MCF 10A (cell line): Measurements from ENCODE around the gene PROZ. TPM values are rescaled to one million over a fixed set of nuclear protein-coding genes. Genes with fewer than 3 reads are reported as not detected.

Source experiments
- Bru-seq: library from RNA; stranded (reverse); fragments of 400-500 nt; gene quantifications from one replicate; lab custom pipeline; 2021; lab: Mats Ljungman, UMichigan
- BruChase-seq, 2 experiments: library from RNA; stranded (reverse); fragments of 400-500 nt; gene quantifications; one replicate each; lab custom pipeline; 2021; lab: Mats Ljungman, UMichigan
- BruUV-seq: library from RNA; stranded (reverse); fragments of 400-500 nt; replicated peaks from 2 replicates; lab custom pipeline; 2021; lab: Mats Ljungman, UMichigan
- CTCF ChIA-PET: fragments of 300-600 bp; sonication (Branson Sonifier 250); formaldehyde crosslinking; extraction: SDS; loops from one replicate; lab custom pipeline; 2021; ENCODE audit warnings: antibody characterized with exemption, inconsistent platforms; lab: Yijun Ruan, JAX
- POLR2A ChIA-PET: fragments of 300-600, 350-650 bp; sonication (Branson Sonifier 250); formaldehyde crosslinking; extraction: SDS; loops from one replicate; lab custom pipeline; 2020; ENCODE audit warnings: antibody characterized with exemption, inconsistent platforms; lab: Yijun Ruan, JAX
- DNase-seq: peaks from one replicate; pipeline ENCODE4 v3.0.0-alpha.2; 2018; ENCODE audit not compliant: unreplicated experiment
- H3K27ac Mint-ChIP-seq: one replicate; pipeline ENCODE4 v1.8.0; 2022; ENCODE audit warnings: mild to moderate bottlenecking, low read depth, mixed read lengths; ENCODE audit not compliant: unreplicated experiment
- H3K27me3 Mint-ChIP-seq: one replicate; pipeline ENCODE4 v1.8.0; 2022; ENCODE audit warnings: mixed read lengths; ENCODE audit not compliant: insufficient read depth, unreplicated experiment
- H3K36me3 Mint-ChIP-seq: one replicate; pipeline ENCODE4 v1.8.0; 2022; ENCODE audit warnings: mild to moderate bottlenecking, moderate library complexity, mixed read lengths; ENCODE audit not compliant: insufficient read depth, unreplicated experiment
- H3K4me1 Mint-ChIP-seq: one replicate; pipeline ENCODE4 v1.8.0; 2022; ENCODE audit warnings: mixed read lengths; ENCODE audit not compliant: insufficient read depth, unreplicated experiment
- H3K4me3 Mint-ChIP-seq: one replicate; pipeline ENCODE4 v1.8.0; 2022; ENCODE audit warnings: mild to moderate bottlenecking, moderate library complexity, mixed read lengths; ENCODE audit not compliant: unreplicated experiment
- H3K9me3 Mint-ChIP-seq: one replicate; pipeline ENCODE4 v1.8.0; 2022; ENCODE audit warnings: mixed read lengths; ENCODE audit not compliant: unreplicated experiment
- intact Hi-C: fragments of 100-400 bp; cut with micrococcal nuclease; formaldehyde crosslinking; loops from 2 replicates; pipeline ENCODE4 v1.14.1; 2022
- long read RNA-seq: library from polyadenylated mRNA; stranded (forward); transcript quantifications from one replicate; pipeline ENCODE4 v2.0.0, GENCODE V29; 2022
- total RNA-seq: library from RNA; stranded (reverse); gene quantifications from 2 replicates; pipeline ENCODE4 v1.2.3, GENCODE V29; 2022
- TF ChIP-seq, protein P1 (sequence below): fragments of 200-600 bp; IDR thresholded peaks from one replicate; pipeline ENCODE4 v1.8.0; 2022; ENCODE audit warnings: antibody characterized with exemption, mild to moderate bottlenecking; ENCODE audit not compliant: unreplicated experiment

Gene PROZ
- total RNA-seq (not detected in 2 replicates), Bru-seq, nascent RNA (not detected), BruChase-seq, experiment 1, labeled RNA remaining after a 6-hour chase (not detected), BruChase-seq, experiment 2, labeled RNA remaining after a 2-hour chase (not detected)
- long read RNA-seq: 0 reads

DNA sequence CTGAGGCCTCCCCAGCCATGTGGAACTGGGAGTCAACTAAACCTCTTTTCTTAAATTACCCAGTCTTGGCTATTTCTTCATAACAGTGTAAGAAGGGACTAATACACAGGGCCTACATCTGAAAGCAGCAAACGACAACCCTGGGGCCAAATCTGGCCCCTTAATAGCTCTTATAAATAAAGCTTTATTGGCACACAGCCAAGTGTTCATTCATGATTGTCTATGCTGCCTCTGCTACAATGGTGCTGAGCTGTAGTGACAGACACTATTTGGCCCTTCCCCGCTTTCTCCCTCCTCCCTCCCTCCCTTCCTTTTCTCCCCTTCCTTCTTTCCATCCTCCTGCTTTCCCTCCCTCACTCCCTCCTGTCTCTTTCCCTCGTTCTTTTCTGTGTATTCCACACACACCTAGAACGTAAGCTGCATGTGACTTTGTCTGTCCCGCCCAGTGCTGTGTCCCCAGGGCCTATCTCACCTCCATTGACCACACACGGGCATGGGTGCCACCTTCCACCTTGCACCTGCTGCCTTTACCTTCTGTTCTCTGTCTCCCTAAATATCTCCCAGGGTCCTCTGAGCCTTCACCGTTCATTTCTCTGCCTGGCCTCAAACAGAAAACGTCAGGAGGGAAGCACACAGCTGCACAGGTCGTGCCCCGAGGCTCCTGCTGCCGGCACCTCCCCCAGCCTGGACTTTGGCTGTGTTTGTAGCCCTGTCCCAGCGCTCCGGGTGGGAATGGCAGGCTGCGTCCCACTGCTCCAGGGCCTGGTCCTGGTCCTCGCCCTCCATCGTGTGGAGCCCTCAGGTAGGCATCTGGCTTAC, at the start of gene PROZ:
PROZ (plus strand) TSS at position 720 of the 819 bp plus-strand sequence; CDS start at position 733, 13 bp downstream.
- no peaks in the 10 kb centered on the region for H3K36me3 Mint-ChIP-seq
- POLR2A ChIA-PET: interaction anchor here (0.7 kb wide), 1 partner anchor 31 kb away, joined by 3 read pairs; no protein-coding TSS in a partner anchor
- no peak within 1 kb of the TSS for H3K4me3 Mint-ChIP-seq

GRCh38 chr13:113109151-113110047, 49.0 kb upstream of the PROZ start:
- POLR2A ChIA-PET: no interaction called here
- H3K4me1 Mint-ChIP-seq: no peaks in the 10 kb centered on the region
- CTCF ChIA-PET: interaction anchor here (0.8 kb wide), 1 partner anchor 105 kb away, joined by 4 read pairs; no protein-coding TSS in a partner anchor
- H3K27me3 Mint-ChIP-seq: no peaks in the 10 kb centered on the region
- H3K36me3 Mint-ChIP-seq: no peaks in the 10 kb centered on the region
- TF ChIP-seq, protein P1, sequence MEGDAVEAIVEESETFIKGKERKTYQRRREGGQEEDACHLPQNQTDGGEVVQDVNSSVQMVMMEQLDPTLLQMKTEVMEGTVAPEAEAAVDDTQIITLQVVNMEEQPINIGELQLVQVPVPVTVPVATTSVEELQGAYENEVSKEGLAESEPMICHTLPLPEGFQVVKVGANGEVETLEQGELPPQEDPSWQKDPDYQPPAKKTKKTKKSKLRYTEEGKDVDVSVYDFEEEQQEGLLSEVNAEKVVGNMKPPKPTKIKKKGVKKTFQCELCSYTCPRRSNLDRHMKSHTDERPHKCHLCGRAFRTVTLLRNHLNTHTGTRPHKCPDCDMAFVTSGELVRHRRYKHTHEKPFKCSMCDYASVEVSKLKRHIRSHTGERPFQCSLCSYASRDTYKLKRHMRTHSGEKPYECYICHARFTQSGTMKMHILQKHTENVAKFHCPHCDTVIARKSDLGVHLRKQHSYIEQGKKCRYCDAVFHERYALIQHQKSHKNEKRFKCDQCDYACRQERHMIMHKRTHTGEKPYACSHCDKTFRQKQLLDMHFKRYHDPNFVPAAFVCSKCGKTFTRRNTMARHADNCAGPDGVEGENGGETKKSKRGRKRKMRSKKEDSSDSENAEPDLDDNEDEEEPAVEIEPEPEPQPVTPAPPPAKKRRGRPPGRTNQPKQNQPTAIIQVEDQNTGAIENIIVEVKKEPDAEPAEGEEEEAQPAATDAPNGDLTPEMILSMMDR: no peak
- intact Hi-C loops: no loop called here
- BruUV-seq: no TSS peak
- no peaks in the 10 kb centered on the region for H3K9me3 Mint-ChIP-seq
- H3K4me3 Mint-ChIP-seq: no peak overlapping the region
- H3K27ac Mint-ChIP-seq: no peak overlapping the region
- no peak for DNase-seq

More for the DNA sequence above, at the start of gene PROZ:
- BruUV-seq: no TSS peak
- Mint-ChIP-seq H3K27me3 (peaks cover 15% of the 10 kb centered on the region), H3K9me3 (no peaks in the 10 kb centered on the region), H3K27ac (no peak within 1 kb of the TSS), H3K4me1 (no peaks in the 10 kb centered on the region)
- TF ChIP-seq, protein P1: no peak
- CTCF ChIA-PET: interaction anchor here (0.6 kb wide), 1 partner anchor 16 kb away, joined by 3 read pairs; no protein-coding TSS in a partner anchor
- intact Hi-C loops: loop anchor here (10.0 kb wide), 1 partner anchor 237 kb away; no protein-coding TSS in a partner anchor
- no peak for DNase-seq

DNA sequence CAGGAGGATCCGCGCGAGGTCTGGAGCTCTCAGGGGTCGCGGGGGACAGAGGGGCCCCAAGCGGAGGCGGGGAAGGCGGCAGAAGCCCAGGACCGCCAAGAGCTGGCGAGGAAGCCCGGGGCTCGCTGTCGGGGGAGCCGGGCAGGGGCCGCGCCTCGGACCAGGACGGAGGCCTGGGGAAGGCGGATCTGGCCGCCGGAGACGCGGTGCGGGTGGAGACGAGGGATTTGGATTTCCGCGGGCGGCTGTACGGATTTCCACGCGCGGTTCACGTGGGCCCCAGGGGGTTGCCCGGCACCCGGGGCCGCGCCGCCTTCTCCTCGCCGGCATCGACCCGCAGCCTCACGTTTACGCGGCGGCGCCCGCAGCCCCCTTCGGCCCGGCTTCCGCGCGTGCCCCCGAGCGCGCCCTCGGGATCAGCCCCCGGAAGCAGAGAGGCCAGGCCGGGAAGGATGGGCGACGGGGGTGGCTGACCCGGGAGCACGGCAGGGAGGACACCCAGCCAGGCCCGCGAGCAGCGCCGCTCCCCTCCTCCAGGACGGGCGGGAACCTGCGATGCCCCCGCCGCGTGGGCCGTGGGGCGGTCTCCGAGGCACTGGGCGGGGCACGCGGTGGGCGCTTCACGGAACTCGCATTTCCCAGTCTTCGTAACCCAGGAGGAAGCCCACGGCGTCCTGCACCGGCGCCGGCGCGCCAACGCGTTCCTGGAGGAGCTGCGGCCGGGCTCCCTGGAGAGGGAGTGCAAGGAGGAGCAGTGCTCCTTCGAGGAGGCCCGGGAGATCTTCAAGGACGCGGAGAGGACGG, 48.2 kb upstream of the PROZ start:
- no peaks in the 10 kb centered on the region for H3K4me1 Mint-ChIP-seq
- no peak overlapping the region for H3K4me3 Mint-ChIP-seq
- intact Hi-C loops: no loop called here
- DNase-seq: no peak
- no peaks in the 10 kb centered on the region for H3K27me3 Mint-ChIP-seq
- TF ChIP-seq, protein P1: no peak
- no TSS peak for BruUV-seq
- ChIA-PET POLR2A (no interaction called here), CTCF (interaction anchor here (0.8 kb wide), 1 partner anchor 106 kb away, joined by 4 read pairs; no protein-coding TSS in a partner anchor)
- no peaks in the 10 kb centered on the region for H3K36me3 Mint-ChIP-seq
- H3K9me3 Mint-ChIP-seq: no peaks in the 10 kb centered on the region
- no peak overlapping the region for H3K27ac Mint-ChIP-seq
